Astrocyte (in vitro differentiated cells and primary cell): ENCODE results near the gene FAM53A. TPM values are rescaled to one million over a fixed set of nuclear protein-coding genes. Genes with fewer than 3 reads are reported as not detected.

Source experiments
- DNase-seq: peaks from one replicate; pipeline ENCODE4 v3.0.0-alpha.2; 2010; ENCODE audit warnings: low read depth
- FAIRE-seq: peaks from 2 replicates; lab custom pipeline; 2011; peaks lifted over from hg19 to GRCh38; lab: Jason Lieb, UNC
- H2AFZ ChIP-seq: 2 replicates; pipeline ENCODE4 v1.6.0; 2012; ENCODE audit warnings: low read depth, low read length, inconsistent platforms
- H3K27ac ChIP-seq: 2 replicates; pipeline ENCODE4 v1.5.1; 2011; ENCODE audit warnings: low read depth, low read length, inconsistent platforms
- H3K27me3 ChIP-seq: 2 replicates; pipeline ENCODE4 v1.6.0; 2011; ENCODE audit warnings: low read length, inconsistent platforms; ENCODE audit not compliant: insufficient read depth
- H3K36me3 ChIP-seq: 2 replicates; pipeline ENCODE4 v1.5.1; 2011; ENCODE audit warnings: low read length, inconsistent platforms; ENCODE audit not compliant: insufficient read depth
- H3K4me1 ChIP-seq: 2 replicates; pipeline ENCODE4 v1.5.1; 2011; ENCODE audit warnings: low read length, inconsistent platforms; ENCODE audit not compliant: insufficient read depth
- H3K4me2 ChIP-seq: 2 replicates; pipeline ENCODE4 v1.6.0; 2012; ENCODE audit warnings: low read length, inconsistent platforms
- H3K4me3 ChIP-seq: 2 replicates; pipeline ENCODE4 v1.5.1; 2011; ENCODE audit warnings: low read depth, mild to moderate bottlenecking, low read length, inconsistent platforms; ENCODE audit not compliant: insufficient read depth
- H3K79me2 ChIP-seq: 2 replicates; pipeline ENCODE4 v1.6.0; 2012; ENCODE audit warnings: mild to moderate bottlenecking, low read length, inconsistent platforms; ENCODE audit not compliant: insufficient read depth
- H3K9ac ChIP-seq: 2 replicates; pipeline ENCODE4 v1.6.0; 2012; ENCODE audit warnings: mild to moderate bottlenecking, low read length, inconsistent platforms
- H3K9me3 ChIP-seq: 2 replicates; pipeline ENCODE4 v1.5.1; 2012; ENCODE audit warnings: low read depth, mild to moderate bottlenecking, low read length, inconsistent platforms; ENCODE audit not compliant: insufficient read depth
- H4K20me1 ChIP-seq: 2 replicates; pipeline ENCODE4 v1.6.0; 2012; ENCODE audit warnings: low read length, inconsistent platforms; ENCODE audit not compliant: insufficient read depth
- H3K27ac Mint-ChIP-seq: one replicate; pipeline ENCODE4 v1.8.0; 2021; ENCODE audit warnings: mild to moderate bottlenecking, mixed read lengths; ENCODE audit not compliant: unreplicated experiment
- H3K27me3 Mint-ChIP-seq: one replicate; pipeline ENCODE4 v1.8.0; 2021; ENCODE audit warnings: low read depth, mixed read lengths; ENCODE audit not compliant: unreplicated experiment
- H3K36me3 Mint-ChIP-seq: one replicate; pipeline ENCODE4 v1.8.0; 2021; ENCODE audit warnings: low read depth, mixed read lengths; ENCODE audit not compliant: unreplicated experiment
- H3K4me1 Mint-ChIP-seq: one replicate; pipeline ENCODE4 v1.8.0; 2021; ENCODE audit warnings: low read depth, mixed read lengths; ENCODE audit not compliant: unreplicated experiment
- H3K4me3 Mint-ChIP-seq: one replicate; pipeline ENCODE4 v1.8.0; 2021; ENCODE audit warnings: mild to moderate bottlenecking, moderate library complexity, mixed read lengths; ENCODE audit not compliant: unreplicated experiment
- H3K9me3 Mint-ChIP-seq: one replicate; pipeline ENCODE4 v1.8.0; 2021; ENCODE audit warnings: mild to moderate bottlenecking, mixed read lengths; ENCODE audit not compliant: unreplicated experiment
- CTCF ChIP-seq: IDR thresholded peaks from 2 replicates; pipeline ENCODE4 v1.5.1; 2011; ENCODE audit warnings: low read depth, mild to moderate bottlenecking, inconsistent platforms, low read length, moderate library complexity; ENCODE audit not compliant: insufficient read depth
- EZH2 ChIP-seq: IDR thresholded peaks from 2 replicates; pipeline ENCODE4 v1.6.1; 2012; ENCODE audit warnings: mild to moderate bottlenecking, low read length, inconsistent platforms; ENCODE audit not compliant: insufficient read depth
- total RNA-seq: library from RNA; stranded (reverse); gene quantifications from 2 replicates; pipeline ENCODE4 v1.2.1, GENCODE V29; 2021

Gene FAM53A
- total RNA-seq, 1 donor from 2014 or later = 2.1 TPM

GRCh38 chr4:1711571-1712215 lies 27.6 kb upstream of the FAM53A start:
- Histone ChIP-seq H2AFZ (peak overlapping the region; percentile 39), H3K9me3 (no peaks in the 10 kb centered on the region), H3K4me1 (peaks cover 6% of the 10 kb centered on the region), H3K4me3 (peak overlapping the region; percentile 85), H4K20me1 (peaks cover 38% of the 10 kb centered on the region), H3K4me2 (peak overlapping the region; percentile 97), H3K9ac (peak overlapping the region; percentile 90), H3K79me2 (peaks cover 56% of the 10 kb centered on the region), H3K36me3 (peaks cover 2% of the 10 kb centered on the region), H3K27ac (peak overlapping the region; percentile 95), H3K27me3 (no peaks in the 10 kb centered on the region)
- no peak for FAIRE-seq
- Mint-ChIP-seq H3K9me3 (no peaks in the 10 kb centered on the region), H3K36me3 (peaks cover 9% of the 10 kb centered on the region), H3K4me3 (peak overlapping the region; percentile 96), H3K27ac (peak overlapping the region; percentile 93), H3K4me1 (peaks cover 17% of the 10 kb centered on the region), H3K27me3 (no peaks in the 10 kb centered on the region)
- no peak for TF ChIP-seq CTCF
- TF ChIP-seq EZH2 = no peak
- peak; percentile 37 for DNase-seq

- H4K20me1 ChIP-seq = peaks cover 43% of the 10 kb centered on the region
- Mint-ChIP-seq H3K9me3 (no peaks in the 10 kb centered on the region), H3K4me1 (peaks cover 17% of the 10 kb centered on the region), H3K27ac (peak overlapping the region; percentile 93), H3K4me3 (peak overlapping the region; percentile 96), H3K27me3 (no peaks in the 10 kb centered on the region), H3K36me3 (peaks cover 12% of the 10 kb centered on the region)
- H3K4me1 ChIP-seq = peaks cover 6% of the 10 kb centered on the region
- H3K27ac ChIP-seq = peak overlapping the region; percentile 95
- H3K79me2 ChIP-seq = peaks cover 58% of the 10 kb centered on the region
- DNase-seq (no peak), FAIRE-seq (no peak)
- peaks cover 6% of the 10 kb centered on the region for H3K36me3 ChIP-seq
- TF ChIP-seq CTCF (no peak), EZH2 (no peak)
- H3K4me3 ChIP-seq = peak overlapping the region; percentile 85
- H3K4me2 ChIP-seq = peak overlapping the region; percentile 97
- H3K9me3 ChIP-seq = no peaks in the 10 kb centered on the region
- H2AFZ ChIP-seq = peak overlapping the region; percentile 38
- H3K27me3 ChIP-seq = no peaks in the 10 kb centered on the region
- peak overlapping the region; percentile 90 for H3K9ac ChIP-seq
Measured at GRCh38 chr4:1711055-1711570, 27.0 kb upstream of the FAM53A start.

- Histone ChIP-seq H3K4me1 (peaks cover 6% of the 10 kb centered on the region), H4K20me1 (peaks cover 64% of the 10 kb centered on the region), H3K9ac (no peak overlapping the region), H3K27me3 (no peaks in the 10 kb centered on the region), H3K36me3 (peaks cover 6% of the 10 kb centered on the region), H3K4me3 (no peak overlapping the region), H2AFZ (no peak overlapping the region), H3K9me3 (no peaks in the 10 kb centered on the region), H3K27ac (no peak overlapping the region), H3K4me2 (no peak overlapping the region), H3K79me2 (peaks cover 82% of the 10 kb centered on the region)
- peaks cover 17% of the 10 kb centered on the region for H3K4me1 Mint-ChIP-seq
- peak overlapping the region; percentile 29 for H3K4me3 Mint-ChIP-seq
- no peaks in the 10 kb centered on the region for H3K27me3 Mint-ChIP-seq
- H3K9me3 Mint-ChIP-seq = no peaks in the 10 kb centered on the region
- no peak for DNase-seq
- no peak overlapping the region for H3K27ac Mint-ChIP-seq
- no peak for FAIRE-seq
- H3K36me3 Mint-ChIP-seq = peaks cover 21% of the 10 kb centered on the region
- TF ChIP-seq CTCF = no peak
- no peak for TF ChIP-seq EZH2
Measured at GRCh38 chr4:1708581-1708980, 24.5 kb upstream of the FAM53A start.
